Adipose tissue (tissue), 3 donors: Measurements from ENCODE around the gene BOLA2. TPM values are rescaled to one million over a fixed set of nuclear protein-coding genes. Genes with fewer than 3 reads are reported as not detected.

Experiments
- polyA plus RNA-seq, 3 donors: library from polyadenylated mRNA; stranded (reverse); fragments of 200-250 nt; gene quantifications; one replicate each; pipeline ENCODE4 v1.2.3, GENCODE V29; 2013
- donor health status: healthy with polysubstance abuse.
- donor health status: Bipolar disorder and iron deficiency.
- donor health status: healthy.

BOLA2 gene
- polyA plus RNA-seq, 3 donors: 7.9 to 21.0 (median 16.6) TPM

Other genes with a start within 250 kb of the BOLA2 start
- 1 to 10 TPM in 1 of 3 donors, under 1 TPM in 2; 0.47 to 1.9 (median 0.94) TPM for gene NPIPB11, start 47.6 kb downstream of the BOLA2 start, polyA plus RNA-seq
- gene SLX1B, start 182 bp upstream of the BOLA2 start, polyA plus RNA-seq: 10 to 100 TPM; 16.5 to 36.7 (median 20.0) TPM
- 10 to 100 TPM in 2 of 3 donors, 1 to 10 TPM in 1; 6.9 to 46.0 (median 29.2) TPM for gene SULT1A4, start 5.6 kb upstream of the BOLA2 start, polyA plus RNA-seq
- 10 to 100 TPM; 13.5 to 46.7 (median 21.6) TPM for gene NPIPB12, start 52.1 kb upstream of the BOLA2 start, polyA plus RNA-seq
- 1 to 10 TPM in 1 of 3 donors, under 1 TPM in 2; 0.34 to 1.4 (median 0.59) TPM for gene SPN, start 208.9 kb upstream of the BOLA2 start, polyA plus RNA-seq
- 10 to 100 TPM in 2 of 3 donors, 1 to 10 TPM in 1; 3.2 to 18.8 (median 11.4) TPM for gene QPRT, start 224.8 kb upstream of the BOLA2 start, polyA plus RNA-seq